HepG2 (cell line): ENCODE results near the gene RABEPK. TPM values are rescaled to one million over a fixed set of nuclear protein-coding genes. Genes with fewer than 3 reads are reported as not detected.

ENCODE experiments used
- CERS6 ChIP-seq: sonication (generic); formaldehyde crosslinking; IDR thresholded peaks from 2 replicates; pipeline ENCODE4 v1.5.0; 2020; ENCODE audit warnings: missing genetic modification reagents
- HOXA9 ChIP-seq: sonication (generic); formaldehyde crosslinking; IDR thresholded peaks from 2 replicates; pipeline ENCODE4 v1.8.1; 2022; ENCODE audit warnings: missing genetic modification reagents, mild to moderate bottlenecking, moderate library complexity, borderline replicate concordance
- JUN ChIP-seq: sonication (generic); formaldehyde crosslinking; IDR thresholded peaks from 2 replicates; pipeline ENCODE4 v1.4.0; 2020; ENCODE audit warnings: mild to moderate bottlenecking, missing genetic modification reagents
- MTA1 ChIP-seq: sonication (generic); formaldehyde crosslinking; IDR thresholded peaks from 2 replicates; pipeline ENCODE4 v1.4.0; 2020; ENCODE audit warnings: missing genetic modification reagents, mild to moderate bottlenecking, borderline replicate concordance
- NCOA5 ChIP-seq: sonication (generic); formaldehyde crosslinking; IDR thresholded peaks from 2 replicates; pipeline ENCODE4 v1.4.0; 2020; ENCODE audit warnings: missing genetic modification reagents
- RBFOX2 ChIP-seq: fragments of 200-400 bp; formaldehyde crosslinking; IDR thresholded peaks from 2 replicates; pipeline ENCODE4 v1.6.1; 2017; ENCODE audit warnings: low read depth, mild to moderate bottlenecking, low read length
- SOX5 ChIP-seq: IDR thresholded peaks from 2 replicates; pipeline ENCODE4 v1.6.1; 2016; ENCODE audit warnings: borderline replicate concordance
- SRSF4 ChIP-seq: fragments of 200-400 bp; formaldehyde crosslinking; IDR thresholded peaks from one replicate; pipeline ENCODE4 v1.6.1; 2018; ENCODE audit warnings: mild to moderate bottlenecking, low read depth, low read length, moderate library complexity; ENCODE audit not compliant: poor library complexity, severe bottlenecking
- THAP7 ChIP-seq: sonication (generic); formaldehyde crosslinking; IDR thresholded peaks from 2 replicates; pipeline ENCODE4 v1.8.1; 2023; ENCODE audit warnings: mild to moderate bottlenecking, missing genetic modification reagents
- ZNF232 ChIP-seq: sonication (generic); formaldehyde crosslinking; IDR thresholded peaks from 2 replicates; pipeline ENCODE4 v1.4.0; 2020; ENCODE audit warnings: missing genetic modification reagents, borderline replicate concordance
- ZNF484 ChIP-seq: sonication (generic); formaldehyde crosslinking; IDR thresholded peaks from 2 replicates; pipeline ENCODE4 v1.5.1; 2020; ENCODE audit warnings: mild to moderate bottlenecking, low read depth, missing genetic modification reagents, borderline replicate concordance
- ZNF512B ChIP-seq: sonication (generic); formaldehyde crosslinking; IDR thresholded peaks from 2 replicates; pipeline ENCODE4 v1.5.1; 2020; ENCODE audit warnings: missing genetic modification reagents, mild to moderate bottlenecking, borderline replicate concordance
- ZNF615 ChIP-seq: sonication (generic); formaldehyde crosslinking; IDR thresholded peaks from 2 replicates; pipeline ENCODE4 v1.5.0; 2020; ENCODE audit warnings: mild to moderate bottlenecking, missing genetic modification reagents, borderline replicate concordance
- ZNF781 ChIP-seq: sonication (generic); formaldehyde crosslinking; IDR thresholded peaks from 2 replicates; pipeline ENCODE4 v1.5.1; 2020; ENCODE audit warnings: borderline replicate concordance, mild to moderate bottlenecking, missing genetic modification reagents; ENCODE audit errors: not compliant biosample characterization
- polyA plus RNA-seq, 8 experiments: library from polyadenylated mRNA; depleted of rRNA in 3 of 8; stranded (reverse) in 7 of 8; unstranded in 1 of 8; fragments of >200 nt; fragmentation: Illumina TruSeq in 4 of 8; extraction: Trizol in 4 of 8; gene quantifications; 2 replicates each; pipeline versions ENCODE4 v1.2.1 to v1.2.3, GENCODE V29; 2011 to 2016; ENCODE audit warnings: low read depth in 4 of 8, missing spikeins in 1 of 8, mixed read lengths in 1 of 8; ENCODE audit not compliant: insufficient read depth in 1 of 8
- total RNA-seq, 5 experiments: library from RNA; depleted of rRNA; stranded (reverse); fragments of >200 nt; fragmentation: Illumina TruSeq; extraction: Trizol; gene quantifications; 2 replicates each; pipeline ENCODE4 v1.2.3, GENCODE V29; 2016; ENCODE audit warnings: low read depth in 1 of 5
- TF ChIP-seq, protein P1 (sequence below): sonication (generic); formaldehyde crosslinking; IDR thresholded peaks from 2 replicates; pipeline ENCODE4 v1.9.0; 2021; ENCODE audit warnings: missing genetic modification reagents, borderline replicate concordance
- TF ChIP-seq, protein P2 (sequence below): sonication (generic); formaldehyde crosslinking; IDR thresholded peaks from 2 replicates; pipeline ENCODE4 v1.5.1; 2020; ENCODE audit warnings: missing genetic modification reagents, mild to moderate bottlenecking, borderline replicate concordance

Gene RABEPK
- total and polyA plus RNA-seq, 2 of the 13 experiments (the other 11 are each of a cell fraction or from before 2014, with no cell fraction given) = 75.5 to 90.0 TPM

DNA sequence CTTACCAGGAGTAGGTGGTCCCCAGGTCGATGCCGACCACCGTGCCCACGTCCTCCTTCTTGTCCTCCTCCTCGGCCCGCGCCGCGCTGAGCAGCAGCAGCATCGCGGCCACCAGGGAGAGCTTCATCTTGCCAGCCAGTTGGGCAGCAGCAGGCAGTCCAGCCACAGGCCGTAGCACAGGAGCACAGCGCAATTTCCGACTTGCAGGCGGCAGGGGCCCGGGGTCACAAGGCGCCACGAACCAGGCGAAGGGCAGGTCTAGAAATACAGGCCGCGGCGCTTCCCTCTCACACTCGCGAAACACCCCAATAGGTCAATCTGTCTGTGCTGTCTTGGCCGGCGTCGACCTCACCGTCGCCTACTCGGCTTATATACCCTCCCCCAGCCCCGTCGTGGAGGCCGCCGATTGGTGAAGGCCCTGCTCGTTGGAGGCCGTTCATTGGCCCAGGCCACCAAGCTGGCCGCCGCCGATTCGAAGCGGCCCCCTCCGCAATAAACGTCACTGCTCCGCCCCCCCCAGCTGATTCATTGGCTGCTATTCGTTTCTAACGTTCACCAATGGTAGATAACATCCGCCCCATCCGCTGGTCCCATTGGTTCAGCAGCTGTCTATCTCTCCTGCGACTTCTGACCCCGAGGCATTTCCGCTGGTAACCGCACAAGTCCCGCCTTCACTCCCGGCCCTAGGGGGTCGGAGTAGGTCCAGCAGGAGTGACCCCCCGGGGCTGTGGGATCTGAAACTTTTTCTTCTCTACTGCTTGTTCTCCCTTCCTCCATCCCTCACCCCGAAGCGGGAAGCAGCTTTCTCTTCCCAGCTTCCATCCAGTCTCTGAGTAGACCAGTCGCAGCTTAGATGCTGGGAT, 40.9 kb downstream of the RABEPK start, which contains the start of gene HSPA5 (continued):
- TF ChIP-seq SOX5 (CRISPR knock-in tag) (no peak), NCOA5 (no peak), RBFOX2 (peak; percentile 100), HOXA9 (CRISPR knock-in tag) (0 out of 2 replicates have a peak, but pooled peaks have one; percentile 56), JUN (CRISPR knock-in tag) (no peak), ZNF512B (CRISPR knock-in tag) (no peak; the same call in 1 of the 2 replicates), ZNF484 (CRISPR knock-in tag) (no peak), SRSF4 (peak; percentile 93), CERS6 (CRISPR knock-in tag) (no peak), THAP7 (CRISPR knock-in tag) (peak; percentile 89; the same call in 1 of the 2 replicates), ZNF232 (CRISPR knock-in tag) (0 out of 2 replicates have a peak, but pooled peaks have one; percentile 37), MTA1 (peak; percentile 21; the same call in 1 of the 2 replicates), ZNF781 (CRISPR knock-in tag) (peak; percentile 88), ZNF615 (CRISPR knock-in tag) (no peak)
- TF ChIP-seq, protein P1, sequence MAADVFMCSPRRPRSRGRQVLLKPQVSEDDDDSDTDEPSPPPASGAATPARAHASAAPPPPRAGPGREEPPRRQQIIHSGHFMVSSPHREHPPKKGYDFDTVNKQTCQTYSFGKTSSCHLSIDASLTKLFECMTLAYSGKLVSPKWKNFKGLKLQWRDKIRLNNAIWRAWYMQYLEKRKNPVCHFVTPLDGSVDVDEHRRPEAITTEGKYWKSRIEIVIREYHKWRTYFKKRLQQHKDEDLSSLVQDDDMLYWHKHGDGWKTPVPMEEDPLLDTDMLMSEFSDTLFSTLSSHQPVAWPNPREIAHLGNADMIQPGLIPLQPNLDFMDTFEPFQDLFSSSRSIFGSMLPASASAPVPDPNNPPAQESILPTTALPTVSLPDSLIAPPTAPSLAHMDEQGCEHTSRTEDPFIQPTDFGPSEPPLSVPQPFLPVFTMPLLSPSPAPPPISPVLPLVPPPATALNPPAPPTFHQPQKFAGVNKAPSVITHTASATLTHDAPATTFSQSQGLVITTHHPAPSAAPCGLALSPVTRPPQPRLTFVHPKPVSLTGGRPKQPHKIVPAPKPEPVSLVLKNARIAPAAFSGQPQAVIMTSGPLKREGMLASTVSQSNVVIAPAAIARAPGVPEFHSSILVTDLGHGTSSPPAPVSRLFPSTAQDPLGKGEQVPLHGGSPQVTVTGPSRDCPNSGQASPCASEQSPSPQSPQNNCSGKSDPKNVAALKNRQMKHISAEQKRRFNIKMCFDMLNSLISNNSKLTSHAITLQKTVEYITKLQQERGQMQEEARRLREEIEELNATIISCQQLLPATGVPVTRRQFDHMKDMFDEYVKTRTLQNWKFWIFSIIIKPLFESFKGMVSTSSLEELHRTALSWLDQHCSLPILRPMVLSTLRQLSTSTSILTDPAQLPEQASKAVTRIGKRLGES (CRISPR knock-in tag) = no peak
- TF ChIP-seq, protein P2, sequence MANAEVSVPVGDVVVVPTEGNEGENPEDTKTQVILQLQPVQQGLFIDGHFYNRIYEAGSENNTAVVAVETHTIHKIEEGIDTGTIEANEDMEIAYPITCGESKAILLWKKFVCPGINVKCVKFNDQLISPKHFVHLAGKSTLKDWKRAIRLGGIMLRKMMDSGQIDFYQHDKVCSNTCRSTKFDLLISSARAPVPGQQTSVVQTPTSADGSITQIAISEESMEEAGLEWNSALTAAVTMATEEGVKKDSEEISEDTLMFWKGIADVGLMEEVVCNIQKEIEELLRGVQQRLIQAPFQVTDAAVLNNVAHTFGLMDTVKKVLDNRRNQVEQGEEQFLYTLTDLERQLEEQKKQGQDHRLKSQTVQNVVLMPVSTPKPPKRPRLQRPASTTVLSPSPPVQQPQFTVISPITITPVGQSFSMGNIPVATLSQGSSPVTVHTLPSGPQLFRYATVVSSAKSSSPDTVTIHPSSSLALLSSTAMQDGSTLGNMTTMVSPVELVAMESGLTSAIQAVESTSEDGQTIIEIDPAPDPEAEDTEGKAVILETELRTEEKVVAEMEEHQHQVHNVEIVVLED (CRISPR knock-in tag) = peak; percentile 56; the same call in 1 of the 2 replicates
